HG03558 (cell line): ENCODE results near the gene EHF.

Experiments used
- ATAC-seq: cut with Tn5 transposase; IDR thresholded peaks from one replicate; pipeline ENCODE4 v1.9.1; 2021; ENCODE audit warnings: moderate number of reproducible peaks; ENCODE audit not compliant: unreplicated experiment; ENCODE audit errors: extremely low read depth

Gene EHF

GRCh38 chr11:34707462-34707840, 86.6 kb downstream of the EHF start:
- no peak for ATAC-seq
